Mesendoderm (in vitro differentiated cells): Measurements from ENCODE around the gene NES.

ENCODE experiments used
- DNase-seq: peaks from one replicate; pipeline ENCODE4 v3.0.0; 2013
- H2AK5ac ChIP-seq: 2 replicates; pipeline ENCODE4 v1.6.1; 2013; ENCODE audit warnings: low read length, inconsistent platforms
- H2BK120ac ChIP-seq: 2 replicates; pipeline ENCODE4 v1.6.1; 2013; ENCODE audit warnings: low read depth, mild to moderate bottlenecking, low read length, moderate library complexity, mixed read lengths
- H2BK15ac ChIP-seq: replicated peaks from 2 replicates; pipeline ENCODE4 v1.6.1; 2013; ENCODE audit warnings: low read depth, mild to moderate bottlenecking, moderate library complexity
- H2BK5ac ChIP-seq: 2 replicates; pipeline ENCODE4 v1.6.1; 2013; ENCODE audit warnings: low read length, inconsistent platforms
- H3K18ac ChIP-seq: 2 replicates; pipeline ENCODE4 v1.6.1; 2013; ENCODE audit warnings: mild to moderate bottlenecking, low read length, mixed read lengths
- H3K23ac ChIP-seq: one replicate; pipeline ENCODE4 v1.6.1; 2013; ENCODE audit warnings: low read length
- H3K27ac ChIP-seq: 2 replicates; pipeline ENCODE4 v1.5.1; 2013; ENCODE audit warnings: low read depth, mild to moderate bottlenecking, inconsistent platforms, low read length, moderate library complexity
- H3K27me3 ChIP-seq: 2 replicates; pipeline ENCODE4 v1.6.1; 2013; ENCODE audit warnings: low read length, control low read depth, mild to moderate bottlenecking, inconsistent platforms; ENCODE audit not compliant: insufficient read depth, poor library complexity
- H3K36me3 ChIP-seq: 2 replicates; pipeline ENCODE4 v1.6.1; 2013; ENCODE audit warnings: low read length, inconsistent platforms; ENCODE audit not compliant: control insufficient read depth, insufficient read depth
- H3K4ac ChIP-seq: one replicate; pipeline ENCODE4 v1.6.1; 2013; ENCODE audit warnings: low read depth, mild to moderate bottlenecking, low read length, moderate library complexity
- H3K4me1 ChIP-seq: 2 replicates; pipeline ENCODE4 v1.6.1; 2013; ENCODE audit warnings: low read depth, low read length, inconsistent platforms; ENCODE audit not compliant: control insufficient read depth
- H3K4me2 ChIP-seq: 2 replicates; pipeline ENCODE4 v1.6.1; 2013; ENCODE audit warnings: low read length
- H3K4me3 ChIP-seq: 2 replicates; pipeline ENCODE4 v1.5.1; 2013; ENCODE audit warnings: mild to moderate bottlenecking, low read length
- H3K56ac ChIP-seq: one replicate; pipeline ENCODE4 v1.6.1; 2013; ENCODE audit warnings: low read length
- H3K79me1 ChIP-seq: 2 replicates; pipeline ENCODE4 v1.6.1; 2013; ENCODE audit warnings: low read length, inconsistent platforms
- H3K79me2 ChIP-seq: 2 replicates; pipeline ENCODE4 v1.6.1; 2013; ENCODE audit warnings: mild to moderate bottlenecking, low read length; ENCODE audit not compliant: control insufficient read depth, insufficient read depth
- H3K9ac ChIP-seq: 2 replicates; pipeline ENCODE4 v1.6.1; 2013; ENCODE audit warnings: low read length, inconsistent platforms
- H4K5ac ChIP-seq: one replicate; pipeline ENCODE4 v1.6.1; 2013; ENCODE audit warnings: low read length
- H4K8ac ChIP-seq: one replicate; pipeline ENCODE4 v1.6.1; 2013; ENCODE audit warnings: low read depth, mild to moderate bottlenecking, control low read depth, low read length, moderate library complexity
- WGBS: extraction: QIAGEN DNeasy Blood & Tissue Kit; methylation state at CpG from one replicate; pipeline ENCODE4 v1.1.7; 2013; ENCODE audit warnings: low lambda C conversion rate, missing lambda C conversion rate; ENCODE audit not compliant: insufficient coverage; ENCODE audit errors: extremely low coverage; 5-methylcytosine and 5-hydroxymethylcytosine counted together

Gene NES

DNA sequence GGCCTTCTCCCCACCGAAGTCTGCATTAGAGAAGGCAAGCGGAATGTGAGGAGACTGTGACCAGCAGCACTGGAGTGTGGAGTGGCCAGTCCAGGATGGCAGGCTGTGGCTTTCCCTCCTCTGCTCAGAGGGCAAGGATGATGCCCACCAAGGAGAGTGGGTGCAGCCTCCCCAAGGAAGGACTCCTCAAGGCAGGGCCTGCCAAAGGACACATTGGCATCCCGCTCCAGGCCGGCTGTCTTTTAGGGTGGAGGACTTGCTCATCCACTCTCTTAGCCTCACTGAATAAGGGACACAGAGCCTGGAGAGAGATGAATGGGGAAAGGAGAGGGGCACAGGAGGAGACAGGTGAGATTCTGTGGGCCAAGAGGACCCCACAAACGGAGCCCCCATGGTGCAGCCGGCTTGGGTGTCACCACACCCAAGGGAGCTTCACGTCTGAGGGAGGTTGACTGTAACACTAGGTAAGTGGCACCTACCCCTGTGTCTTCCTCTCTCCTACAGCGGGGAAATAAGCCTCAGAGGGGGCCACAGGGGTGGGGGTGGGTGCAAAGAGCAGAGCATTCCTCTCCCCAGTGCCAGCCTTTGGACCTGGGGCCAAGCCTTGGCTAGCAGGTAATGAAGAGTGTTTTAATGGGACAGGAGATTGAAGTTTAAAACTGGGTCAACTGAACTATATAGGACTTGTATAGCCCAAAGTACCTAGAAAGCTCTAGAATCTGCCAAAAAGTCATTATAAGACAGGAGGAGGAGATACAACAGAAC, 4.2 kb upstream of the NES start:
- H2BK120ac ChIP-seq = no peak overlapping the region
- H3K79me2 ChIP-seq = peaks cover 8% of the 10 kb centered on the region
- H3K27ac ChIP-seq = no peak overlapping the region
- H4K8ac ChIP-seq = no peak overlapping the region
- no peaks in the 10 kb centered on the region for H3K36me3 ChIP-seq
- H3K4me3 ChIP-seq = no peak overlapping the region
- no peak overlapping the region for H3K4me2 ChIP-seq
- H2AK5ac ChIP-seq = no peak overlapping the region
- no peak overlapping the region for H2BK15ac ChIP-seq
- H3K79me1 ChIP-seq = no peaks in the 10 kb centered on the region
- H3K4ac ChIP-seq = no peak overlapping the region
- no CpG with 5 or more reads among the region's 8 CpGs for WGBS
- no peaks in the 10 kb centered on the region for H3K27me3 ChIP-seq
- no peak overlapping the region for H4K5ac ChIP-seq
- H3K9ac ChIP-seq = no peak overlapping the region
- no peaks in the 10 kb centered on the region for H3K4me1 ChIP-seq
- H3K56ac ChIP-seq = peak overlapping the region; percentile 34
- DNase-seq = no peak
- H3K18ac ChIP-seq = no peak overlapping the region
- no peak overlapping the region for H3K23ac ChIP-seq
- no peak overlapping the region for H2BK5ac ChIP-seq

GRCh38 chr1:156680056-156680455, 2.8 kb upstream of the NES start:
- Histone ChIP-seq H2BK120ac (no peak overlapping the region), H3K27ac (no peak overlapping the region), H3K9ac (no peak overlapping the region), H2AK5ac (no peak overlapping the region), H4K8ac (no peak overlapping the region), H3K4me1 (peaks cover 1% of the 10 kb centered on the region), H3K4me2 (no peak overlapping the region), H2BK15ac (no peak overlapping the region), H3K4me3 (no peak overlapping the region), H4K5ac (no peak overlapping the region), H3K27me3 (no peaks in the 10 kb centered on the region), H3K18ac (no peak overlapping the region), H3K36me3 (peaks cover under 1% of the 10 kb centered on the region), H3K79me2 (peaks cover 21% of the 10 kb centered on the region), H3K4ac (no peak overlapping the region), H3K23ac (no peak overlapping the region), H3K56ac (no peak overlapping the region), H3K79me1 (peaks cover 7% of the 10 kb centered on the region), H2BK5ac (no peak overlapping the region)
- no peak for DNase-seq
- WGBS = no CpG with 5 or more reads among the region's 2 CpGs

GRCh38 chr1:156677616-156678596, 699 bp upstream of the NES start:
- no peak overlapping the region for H2BK15ac ChIP-seq
- H3K79me1 ChIP-seq = peaks cover 14% of the 10 kb centered on the region
- WGBS = no CpG with 5 or more reads among the region's 22 CpGs
- H2BK120ac ChIP-seq = no peak overlapping the region
- no peak overlapping the region for H3K27ac ChIP-seq
- peaks cover 10% of the 10 kb centered on the region for H3K4me1 ChIP-seq
- peak overlapping the region; percentile 25 for H3K9ac ChIP-seq
- no peak overlapping the region for H4K5ac ChIP-seq
- H3K36me3 ChIP-seq = peaks cover 5% of the 10 kb centered on the region
- H3K56ac ChIP-seq = peak overlapping the region; percentile 71
- no peak overlapping the region for H3K4me2 ChIP-seq
- no peak overlapping the region for H3K18ac ChIP-seq
- no peak overlapping the region for H4K8ac ChIP-seq
- H3K79me2 ChIP-seq = peaks cover 35% of the 10 kb centered on the region
- H3K23ac ChIP-seq = no peak overlapping the region
- H2AK5ac ChIP-seq = no peak overlapping the region
- H3K27me3 ChIP-seq = no peaks in the 10 kb centered on the region
- H2BK5ac ChIP-seq = peak overlapping the region; percentile 48
- no peak overlapping the region for H3K4ac ChIP-seq
- no peak overlapping the region for H3K4me3 ChIP-seq
- DNase-seq = peak; percentile 96

DNA sequence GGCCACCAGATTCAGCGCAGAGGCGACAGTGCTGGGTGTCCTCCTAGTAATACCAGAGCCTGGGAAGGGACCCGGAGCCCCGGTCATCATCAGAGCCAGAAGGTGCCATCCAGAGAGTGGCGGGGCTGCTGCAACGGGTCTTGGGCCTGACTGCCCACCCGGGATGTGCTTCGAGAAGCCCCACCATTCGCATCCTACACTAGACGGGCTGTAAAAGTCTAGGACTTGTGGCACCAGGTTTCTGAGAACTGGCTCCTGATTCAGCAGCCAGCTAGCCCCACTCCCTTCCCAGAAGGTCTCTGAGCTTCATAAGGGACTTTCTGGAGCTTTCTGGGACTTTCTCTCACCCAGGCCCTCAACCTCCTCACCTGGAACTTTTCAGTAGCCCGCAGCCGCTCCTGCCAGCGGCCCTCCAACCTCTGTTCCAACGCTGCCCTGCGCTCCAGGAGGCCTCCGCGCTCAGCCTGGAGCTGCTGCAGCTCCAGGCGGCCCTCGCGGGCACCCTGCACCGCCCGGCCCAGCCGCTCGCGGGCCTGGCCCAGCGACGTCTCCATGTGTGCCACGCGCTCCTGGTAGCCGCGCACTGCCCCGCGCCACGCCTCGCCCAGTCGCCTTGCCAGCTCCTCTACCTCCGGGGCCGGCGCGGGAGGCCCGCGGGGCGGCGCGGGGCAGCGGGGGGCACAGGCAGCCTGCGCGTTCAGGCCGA, 940 bp downstream of the NES start:
- peak overlapping the region; percentile 16 for H2BK120ac ChIP-seq
- H2AK5ac ChIP-seq = peak overlapping the region; percentile 36
- H3K4ac ChIP-seq = peak overlapping the region; percentile 58
- peak overlapping the region; percentile 54 for H3K4me3 ChIP-seq
- DNase-seq = no peak
- peaks cover 8% of the 10 kb centered on the region for H3K36me3 ChIP-seq
- H3K4me1 ChIP-seq = peaks cover 11% of the 10 kb centered on the region
- peaks cover 35% of the 10 kb centered on the region for H3K79me2 ChIP-seq
- no peak overlapping the region for H2BK15ac ChIP-seq
- peaks cover 17% of the 10 kb centered on the region for H3K79me1 ChIP-seq
- H3K23ac ChIP-seq = peak overlapping the region; percentile 95
- no peak overlapping the region for H4K8ac ChIP-seq
- peak overlapping the region; percentile 94 for H3K4me2 ChIP-seq
- H3K27ac ChIP-seq = peak overlapping the region; percentile 18
- peak overlapping the region; percentile 84 for H3K9ac ChIP-seq
- peak overlapping the region; percentile 83 for H3K56ac ChIP-seq
- H3K18ac ChIP-seq = peak overlapping the region; percentile 61
- WGBS = no CpG with 5 or more reads among the region's 49 CpGs
- no peaks in the 10 kb centered on the region for H3K27me3 ChIP-seq
- no peak overlapping the region for H4K5ac ChIP-seq
- peak overlapping the region; percentile 21 for H2BK5ac ChIP-seq

DNA sequence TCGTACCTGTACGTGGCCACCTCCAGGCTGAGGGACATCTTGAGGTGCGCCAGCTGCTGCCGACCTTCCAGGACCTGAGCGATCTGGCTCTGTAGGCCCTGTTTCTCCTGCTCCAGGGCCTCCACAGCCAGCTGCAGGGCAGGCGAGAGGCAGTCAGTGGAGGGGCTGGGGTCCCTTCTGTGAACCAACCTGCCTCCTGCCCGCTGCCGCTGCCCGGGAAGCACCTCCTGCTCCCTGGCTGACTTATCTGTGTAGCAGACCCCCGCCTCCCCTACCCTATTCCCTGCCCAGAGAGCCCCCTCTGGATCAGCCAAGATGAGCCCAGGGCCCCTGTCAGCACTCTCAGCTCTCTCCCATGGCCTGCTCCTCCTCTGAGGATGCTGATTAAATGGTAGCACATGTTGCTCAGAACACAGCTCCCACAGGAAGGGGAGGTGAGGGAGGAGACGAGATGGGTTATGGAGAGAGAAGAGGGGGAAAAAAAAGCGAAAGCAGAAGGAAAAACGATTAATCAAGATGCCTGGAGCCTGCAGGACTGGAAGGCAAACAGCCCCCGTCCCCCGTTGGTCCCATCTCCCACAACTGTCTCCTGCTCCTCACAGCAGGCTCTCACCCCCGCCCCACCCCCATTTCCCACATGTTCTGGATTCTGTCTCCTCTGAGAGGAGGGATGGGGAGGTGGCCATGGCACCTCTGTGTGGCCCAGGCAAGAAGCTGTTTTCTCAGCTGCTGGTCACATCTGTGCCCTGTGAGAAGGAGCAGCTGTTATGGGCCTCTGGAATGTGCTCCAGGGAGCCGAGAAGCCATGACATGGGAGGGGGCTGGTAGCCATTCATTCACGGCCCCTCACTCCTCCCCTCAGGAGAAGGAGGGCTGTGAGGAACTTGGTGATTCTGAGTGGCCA, 1.7 kb downstream of the NES start:
- H3K18ac ChIP-seq = peak overlapping the region; percentile 61
- no peak overlapping the region for H2BK120ac ChIP-seq
- no peak overlapping the region for H4K5ac ChIP-seq
- peaks cover 13% of the 10 kb centered on the region for H3K4me1 ChIP-seq
- peaks cover 10% of the 10 kb centered on the region for H3K36me3 ChIP-seq
- WGBS = no CpG with 5 or more reads among the region's 18 CpGs
- H3K9ac ChIP-seq = peak overlapping the region; percentile 84
- peak overlapping the region; percentile 83 for H3K56ac ChIP-seq
- no peak overlapping the region for H4K8ac ChIP-seq
- H2AK5ac ChIP-seq = peak overlapping the region; percentile 36
- peak overlapping the region; percentile 18 for H3K27ac ChIP-seq
- H3K4me2 ChIP-seq = peak overlapping the region; percentile 94
- H3K23ac ChIP-seq = peak overlapping the region; percentile 57
- H2BK5ac ChIP-seq = peak overlapping the region; percentile 21
- DNase-seq = peak; percentile 77
- no peak overlapping the region for H3K4ac ChIP-seq
- peak overlapping the region; percentile 54 for H3K4me3 ChIP-seq
- H3K27me3 ChIP-seq = no peaks in the 10 kb centered on the region
- H3K79me1 ChIP-seq = peaks cover 20% of the 10 kb centered on the region
- peaks cover 35% of the 10 kb centered on the region for H3K79me2 ChIP-seq
- no peak overlapping the region for H2BK15ac ChIP-seq
